Panc1 (cell line): Measurements from ENCODE around the gene SELENOF. TPM values are rescaled to one million over a fixed set of nuclear protein-coding genes. Genes with fewer than 3 reads are reported as not detected.
A peak's percentile ranks its signal among the peaks of the same experiment; 100 is the strongest.

ENCODE experiments used
- ATAC-seq: fragments of 200-7000 bp; cut with Tn5 transposase; 2 replicates; pipeline ENCODE4 v1.9.1; 2020; ENCODE audit warnings: mild to moderate bottlenecking, moderate library complexity
- BruUV-seq: library from RNA; stranded (reverse); fragments of 400-500 nt; replicated peaks from 2 replicates; lab custom pipeline; 2021; lab: Mats Ljungman, UMichigan
- CTCF ChIA-PET: fragments of 300-600 bp; sonication (Branson Sonifier 250); formaldehyde crosslinking; loops from one replicate; lab custom pipeline; 2022; ENCODE audit warnings: antibody characterized with exemption; lab: Charles Lee
- POLR2A ChIA-PET: fragments of 300-600 bp; sonication (Branson Sonifier 250); formaldehyde crosslinking; loops from one replicate; lab custom pipeline; 2022; ENCODE audit warnings: antibody characterized with exemption; lab: Charles Lee
- DNase-seq: peaks from one replicate; pipeline ENCODE4 v3.0.0-alpha.2; 2010; ENCODE audit warnings: low read depth, low spot score
- H3K27ac ChIP-seq: 2 replicates; pipeline ENCODE4 v1.5.1; 2011; ENCODE audit warnings: mild to moderate bottlenecking, low read length, inconsistent platforms
- H3K27me3 ChIP-seq: fragments of 200-500 bp; sonication (Bioruptor generic); 2 replicates; pipeline ENCODE4 v1.6.0; 2014; ENCODE audit warnings: low read length, inconsistent platforms; ENCODE audit not compliant: control insufficient read depth, insufficient read depth
- H3K36me3 ChIP-seq: fragments of 200-500 bp; sonication (Bioruptor generic); 2 replicates; pipeline ENCODE4 v1.5.1; 2014; ENCODE audit warnings: inconsistent platforms, mild to moderate bottlenecking, low read length, moderate library complexity; ENCODE audit not compliant: control insufficient read depth, insufficient read depth
- H3K4me1 ChIP-seq: 2 replicates; pipeline ENCODE4 v1.5.1; 2011; ENCODE audit warnings: inconsistent platforms, mild to moderate bottlenecking, low read length, moderate library complexity; ENCODE audit not compliant: control insufficient read depth, insufficient read depth
- H3K4me3 ChIP-seq, 2 experiments: 2 replicates each; pipeline ENCODE4 v1.5.1; 2011 to 2012; ENCODE audit warnings: low read depth in 2 of 2, low read length in 2 of 2, mild to moderate bottlenecking in 2 of 2, inconsistent platforms in 1 of 2, moderate library complexity in 1 of 2
- H3K9me3 ChIP-seq: fragments of 200-500 bp; sonication (Bioruptor generic); 2 replicates; pipeline ENCODE4 v1.5.1; 2014; ENCODE audit warnings: low read depth, mild to moderate bottlenecking, inconsistent platforms, low read length, moderate library complexity; ENCODE audit not compliant: control insufficient read depth, insufficient read depth
- POLR2AphosphoS5 ChIP-seq: IDR thresholded peaks from 2 replicates; pipeline ENCODE4 v1.6.1; 2012; ENCODE audit warnings: mild to moderate bottlenecking, low read depth, low read length, moderate library complexity
- REST ChIP-seq, 2 experiments: IDR thresholded peaks; 2 replicates each; pipeline ENCODE4 v1.6.1; 2011 to 2012; ENCODE audit warnings: low read depth in 2 of 2, control low read depth in 1 of 2, low read length in 1 of 2, mild to moderate bottlenecking in 1 of 2, moderate library complexity in 1 of 2; ENCODE audit not compliant: insufficient read depth in 1 of 2
- SIN3A ChIP-seq: IDR thresholded peaks from 2 replicates; pipeline ENCODE4 v1.6.1; 2012; ENCODE audit warnings: low read depth, mild to moderate bottlenecking, low read length, moderate library complexity, borderline replicate concordance; ENCODE audit not compliant: insufficient read depth
- TCF7L2 ChIP-seq: IDR thresholded peaks from 2 replicates; pipeline ENCODE4 v1.6.1; 2011; ENCODE audit warnings: mild to moderate bottlenecking, low read depth, low read length, inconsistent platforms
- in situ Hi-C: cut with HindIII; loops from 2 replicates; pipeline ENCODE4 v1.10.0; 2016; ENCODE audit warnings: low sequenced_read_pairs, low pct_unique_long_range_greater_than_20kb
- intact Hi-C: fragments of 100-400 bp; cut with micrococcal nuclease; formaldehyde crosslinking; loops from one replicate; pipeline ENCODE4 v1.10.0; 2022; ENCODE audit not compliant: unreplicated experiment
- total RNA-seq: library from RNA; stranded (reverse); gene quantifications from one replicate; pipeline ENCODE4 v1.2.1, GENCODE V29; 2021; ENCODE audit not compliant: unreplicated experiment
- TF ChIP-seq, protein P1 (sequence below): fragments of 450-650 bp; IDR thresholded peaks from 2 replicates; pipeline ENCODE4 v1.5.1; 2017; ENCODE audit warnings: mild to moderate bottlenecking

Gene SELENOF
- total RNA-seq, 1 experiment from 2014 or later = 190 TPM

- peak within 1 kb of the TSS; percentile 100 for H3K27ac ChIP-seq
- H3K36me3 ChIP-seq = peaks cover 4% of the 10 kb centered on the region; the same call in 1 of the 2 replicates
- TF ChIP-seq TCF7L2 = no peak
- TF ChIP-seq, protein P1, sequence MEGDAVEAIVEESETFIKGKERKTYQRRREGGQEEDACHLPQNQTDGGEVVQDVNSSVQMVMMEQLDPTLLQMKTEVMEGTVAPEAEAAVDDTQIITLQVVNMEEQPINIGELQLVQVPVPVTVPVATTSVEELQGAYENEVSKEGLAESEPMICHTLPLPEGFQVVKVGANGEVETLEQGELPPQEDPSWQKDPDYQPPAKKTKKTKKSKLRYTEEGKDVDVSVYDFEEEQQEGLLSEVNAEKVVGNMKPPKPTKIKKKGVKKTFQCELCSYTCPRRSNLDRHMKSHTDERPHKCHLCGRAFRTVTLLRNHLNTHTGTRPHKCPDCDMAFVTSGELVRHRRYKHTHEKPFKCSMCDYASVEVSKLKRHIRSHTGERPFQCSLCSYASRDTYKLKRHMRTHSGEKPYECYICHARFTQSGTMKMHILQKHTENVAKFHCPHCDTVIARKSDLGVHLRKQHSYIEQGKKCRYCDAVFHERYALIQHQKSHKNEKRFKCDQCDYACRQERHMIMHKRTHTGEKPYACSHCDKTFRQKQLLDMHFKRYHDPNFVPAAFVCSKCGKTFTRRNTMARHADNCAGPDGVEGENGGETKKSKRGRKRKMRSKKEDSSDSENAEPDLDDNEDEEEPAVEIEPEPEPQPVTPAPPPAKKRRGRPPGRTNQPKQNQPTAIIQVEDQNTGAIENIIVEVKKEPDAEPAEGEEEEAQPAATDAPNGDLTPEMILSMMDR = no peak
- 0 out of 2 replicates have a peak, but pooled peaks have one; percentile 78 for TF ChIP-seq SIN3A
- no peak for TF ChIP-seq REST (IDR thresholded peaks at IDR 0.05; ENCODE audit: insufficient read depth in 1 of 2, low read depth in 2 of 2, low read length in 1 of 2)
- TF ChIP-seq POLR2AphosphoS5 = no peak; the same call in 1 of the 2 replicates
- CTCF ChIA-PET = interaction anchor here (0.7 to 1.0 kb wide), 3 partner anchors 81 to 411 kb away, joined by 3 to 9 read pairs (median 4); partner anchors contain the start of gene SH3GLB1
- DNase-seq = no peak
- no TSS peak for BruUV-seq
- H3K4me3 ChIP-seq = peak within 1 kb of the TSS; percentile 99 to 100
- POLR2A ChIA-PET = interaction anchor here (0.5 to 0.7 kb wide), 4 partner anchors 17 to 84 kb away, joined by 3 to 7 read pairs (median 5); no protein-coding TSS in a partner anchor
- ATAC-seq = peak; percentile 43
- intact Hi-C loops = loop anchor here (10.0 kb wide), 1 partner anchor 110 kb away; no protein-coding TSS in a partner anchor
- in situ Hi-C loops = no loop called here
- H3K27me3 ChIP-seq = no peaks in the 10 kb centered on the region
- peaks cover 21% of the 10 kb centered on the region; the same call in 1 of the 2 replicates for H3K4me1 ChIP-seq
- H3K9me3 ChIP-seq = no peaks in the 10 kb centered on the region
Measured at GRCh38 chr1:86914601-86914997, 673 bp upstream of the SELENOF start, which contains the start of gene HS2ST1. Gene HS2ST1, plus strand, starts transcription at chr1:86914635.

GRCh38 chr1:86913399-86913895 is 479 bp downstream of the SELENOF start:
- ATAC-seq (no peak), DNase-seq (no peak)
- ChIA-PET POLR2A (interaction anchor here (0.6 kb wide), 1 partner anchor 196 kb away, joined by 4 read pairs; no protein-coding TSS in a partner anchor), CTCF (no interaction called here)
- intact Hi-C loops (loop anchor here (10.0 kb wide), 1 partner anchor 111 kb away; no protein-coding TSS in a partner anchor), in situ Hi-C loops (no loop called here)
- peak overlapping the region; percentile 99 to 100 for H3K4me3 ChIP-seq
- peak overlapping the region; percentile 100 for H3K27ac ChIP-seq
- H3K36me3 ChIP-seq = peaks cover 4% of the 10 kb centered on the region; the same call in 1 of the 2 replicates
- TSS peak; percentile 84 for BruUV-seq
- peaks cover 21% of the 10 kb centered on the region; the same call in 1 of the 2 replicates for H3K4me1 ChIP-seq
- H3K9me3 ChIP-seq = no peaks in the 10 kb centered on the region
- H3K27me3 ChIP-seq = no peaks in the 10 kb centered on the region
- TF ChIP-seq, protein P1 = no peak
- no peak for TF ChIP-seq REST (IDR thresholded peaks at IDR 0.05; ENCODE audit: insufficient read depth in 1 of 2, low read depth in 2 of 2, low read length in 1 of 2)
- TF ChIP-seq TCF7L2 = no peak
- no peak for TF ChIP-seq POLR2AphosphoS5
- no peak for TF ChIP-seq SIN3A
